Natural killer cell (primary cell): Measurements from ENCODE around the gene CRYGN. TPM values are rescaled to one million over a fixed set of nuclear protein-coding genes. Genes with fewer than 3 reads are reported as not detected.
A peak's percentile ranks its signal among the peaks of the same experiment; 100 is the strongest.

ENCODE experiments used
- ATAC-seq, 3 donors: fragments of 150-1000 bp in 2 of 3; fragments of 200-7000 bp in 1 of 3; cut with Tn5 transposase; 1 replicate in 1 of 3; 2 replicates in 2 of 3; pipeline ENCODE4 v1.10.0; 2021; ENCODE audit warnings: mild to moderate bottlenecking in 2 of 3, moderate library complexity in 2 of 3
- DNase-seq, 2 donors: peaks; one replicate each; pipeline versions ENCODE4 v3.0.0 to v3.0.0-alpha.2; 2013 to 2021; ENCODE audit warnings: mixed read lengths in 1 of 2
- H3K27ac ChIP-seq: one replicate; pipeline ENCODE4 v1.5.1; 2013; ENCODE audit warnings: mild to moderate bottlenecking, low read length
- H3K27me3 ChIP-seq: one replicate; pipeline ENCODE4 v1.6.1; 2013; ENCODE audit warnings: low read length; ENCODE audit not compliant: control insufficient read depth, insufficient read depth
- H3K36me3 ChIP-seq: one replicate; pipeline ENCODE4 v1.6.1; 2013; ENCODE audit warnings: low read length; ENCODE audit not compliant: control insufficient read depth, insufficient read depth
- H3K4me1 ChIP-seq: one replicate; pipeline ENCODE4 v1.6.1; 2013; ENCODE audit warnings: low read length; ENCODE audit not compliant: control insufficient read depth, insufficient read depth
- H3K4me3 ChIP-seq: one replicate; pipeline ENCODE4 v1.5.1; 2013; ENCODE audit warnings: low read length
- H3K9me3 ChIP-seq: one replicate; pipeline ENCODE4 v1.6.1; 2013; ENCODE audit warnings: low read length; ENCODE audit not compliant: control insufficient read depth, insufficient read depth
- H3K27ac Mint-ChIP-seq, 2 donors: one replicate each; pipeline ENCODE4 v1.8.0; 2022; ENCODE audit warnings: mild to moderate bottlenecking in 2 of 2, mixed read lengths in 2 of 2, moderate library complexity in 1 of 2
- H3K27me3 Mint-ChIP-seq, 2 donors: one replicate each; pipeline ENCODE4 v1.8.0; 2022; ENCODE audit warnings: low read depth in 2 of 2, mixed read lengths in 2 of 2
- H3K36me3 Mint-ChIP-seq: one replicate; pipeline ENCODE4 v1.8.0; 2022; ENCODE audit warnings: mixed read lengths
- H3K4me1 Mint-ChIP-seq, 2 donors: one replicate each; pipeline ENCODE4 v1.8.0; 2022; ENCODE audit warnings: mixed read lengths in 2 of 2
- H3K4me3 Mint-ChIP-seq: one replicate; pipeline ENCODE4 v1.8.0; 2022; ENCODE audit warnings: mild to moderate bottlenecking, moderate library complexity, mixed read lengths
- H3K9me3 Mint-ChIP-seq, 2 donors: one replicate each; pipeline ENCODE4 v1.8.0; 2022; ENCODE audit warnings: mixed read lengths in 2 of 2
- WGBS: methylation state at CpG from one replicate; pipeline ENCODE4 v1.1.7; 2013; ENCODE audit warnings: missing lambda C conversion rate; ENCODE audit not compliant: insufficient coverage; 5-methylcytosine and 5-hydroxymethylcytosine counted together
- intact Hi-C: fragments of 100-400 bp; cut with micrococcal nuclease; formaldehyde crosslinking; loops from one replicate; pipeline ENCODE4 v1.14.2; 2022
- total RNA-seq, 4 donors: library from RNA; stranded (reverse); fragments of 120-200 nt in 1 of 4; gene quantifications; one replicate each; pipeline versions ENCODE4 v1.2.3 to v1.2.4, GENCODE V29; 2013 to 2022
- TF ChIP-seq, protein P1 (sequence below): fragments of 200-600 bp; IDR thresholded peaks from one replicate; pipeline ENCODE4 v1.8.0; 2022; ENCODE audit warnings: antibody characterized with exemption

The CRYGN gene
- total RNA-seq, 3 donors from 2014 or later (not counting 1 experiment from before 2014, with no cell fraction given) = not detected

DNA sequence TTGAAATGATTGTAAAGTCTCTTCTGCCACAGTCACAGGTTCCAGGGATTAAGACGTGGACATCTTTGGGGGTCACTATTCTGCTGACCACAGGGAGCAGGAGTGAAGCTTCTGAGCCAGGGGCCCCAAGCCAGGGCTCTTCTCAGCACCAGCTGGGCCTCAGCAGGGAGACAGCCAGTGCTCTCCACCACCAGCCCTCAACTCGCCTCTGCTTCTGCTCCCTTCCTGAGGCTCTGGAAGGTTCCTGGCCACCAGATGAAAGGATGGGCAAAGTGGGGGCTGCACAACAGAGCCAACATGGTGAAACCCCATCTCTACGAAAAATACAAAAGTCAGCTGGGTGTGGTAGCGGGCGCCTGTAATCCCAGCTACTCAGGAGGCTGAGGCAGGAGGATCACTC, 11.2 kb upstream of the CRYGN start:
- H3K4me1 Mint-ChIP-seq = no peaks in the 10 kb centered on the region
- no peaks in the 10 kb centered on the region for H3K9me3 ChIP-seq
- no peaks in the 10 kb centered on the region for H3K36me3 Mint-ChIP-seq
- H3K4me3 ChIP-seq = no peak overlapping the region
- TF ChIP-seq, protein P1, sequence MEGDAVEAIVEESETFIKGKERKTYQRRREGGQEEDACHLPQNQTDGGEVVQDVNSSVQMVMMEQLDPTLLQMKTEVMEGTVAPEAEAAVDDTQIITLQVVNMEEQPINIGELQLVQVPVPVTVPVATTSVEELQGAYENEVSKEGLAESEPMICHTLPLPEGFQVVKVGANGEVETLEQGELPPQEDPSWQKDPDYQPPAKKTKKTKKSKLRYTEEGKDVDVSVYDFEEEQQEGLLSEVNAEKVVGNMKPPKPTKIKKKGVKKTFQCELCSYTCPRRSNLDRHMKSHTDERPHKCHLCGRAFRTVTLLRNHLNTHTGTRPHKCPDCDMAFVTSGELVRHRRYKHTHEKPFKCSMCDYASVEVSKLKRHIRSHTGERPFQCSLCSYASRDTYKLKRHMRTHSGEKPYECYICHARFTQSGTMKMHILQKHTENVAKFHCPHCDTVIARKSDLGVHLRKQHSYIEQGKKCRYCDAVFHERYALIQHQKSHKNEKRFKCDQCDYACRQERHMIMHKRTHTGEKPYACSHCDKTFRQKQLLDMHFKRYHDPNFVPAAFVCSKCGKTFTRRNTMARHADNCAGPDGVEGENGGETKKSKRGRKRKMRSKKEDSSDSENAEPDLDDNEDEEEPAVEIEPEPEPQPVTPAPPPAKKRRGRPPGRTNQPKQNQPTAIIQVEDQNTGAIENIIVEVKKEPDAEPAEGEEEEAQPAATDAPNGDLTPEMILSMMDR = no peak
- no peaks in the 10 kb centered on the region for H3K36me3 ChIP-seq
- H3K27ac ChIP-seq = no peak overlapping the region
- peaks cover 12% of the 10 kb centered on the region in 2 donors for H3K27me3 Mint-ChIP-seq
- H3K4me3 Mint-ChIP-seq = no peak overlapping the region
- H3K4me1 ChIP-seq = peaks cover 5% of the 10 kb centered on the region
- 93% methylated on average over 5 of the region's 5 CpGs for WGBS
- DNase-seq = no peak
- H3K27me3 ChIP-seq = no peaks in the 10 kb centered on the region
- H3K27ac Mint-ChIP-seq = no peak overlapping the region
- no peaks in the 10 kb centered on the region for H3K9me3 Mint-ChIP-seq
- intact Hi-C loops = no loop called here
- no peak for ATAC-seq

DNA sequence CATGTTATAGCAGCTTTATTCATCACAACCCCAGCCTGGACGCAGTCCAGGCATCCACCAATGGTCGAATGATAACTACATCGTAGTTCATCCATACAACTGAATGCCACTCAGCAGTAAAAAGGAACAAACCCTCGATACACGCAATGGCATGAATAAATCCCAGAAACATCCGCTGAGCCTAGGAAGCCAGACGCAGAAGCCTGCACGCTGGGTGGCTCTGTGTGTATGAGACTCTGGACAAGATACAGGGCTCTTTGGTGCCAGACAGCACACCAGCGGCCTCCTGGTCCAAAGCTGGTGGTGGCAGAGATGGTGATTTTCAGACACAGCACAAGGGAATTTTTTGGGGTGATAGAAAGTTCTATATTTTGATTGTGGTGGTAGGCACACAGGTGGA, 10.0 kb upstream of the CRYGN start:
- Histone ChIP-seq H3K4me1 (peaks cover 5% of the 10 kb centered on the region), H3K27ac (no peak overlapping the region), H3K27me3 (no peaks in the 10 kb centered on the region), H3K9me3 (no peaks in the 10 kb centered on the region), H3K4me3 (no peak overlapping the region), H3K36me3 (no peaks in the 10 kb centered on the region)
- DNase-seq (no peak), ATAC-seq (no peak)
- Mint-ChIP-seq H3K4me3 (peak overlapping the region; percentile 3), H3K36me3 (no peaks in the 10 kb centered on the region), H3K27me3 (peaks cover 12% of the 10 kb centered on the region in 2 donors), H3K9me3 (no peaks in the 10 kb centered on the region), H3K4me1 (no peaks in the 10 kb centered on the region), H3K27ac (no peak overlapping the region)
- TF ChIP-seq, protein P1 = no peak
- 95% methylated on average over 9 of the region's 9 CpGs for WGBS
- intact Hi-C loops = no loop called here

DNA sequence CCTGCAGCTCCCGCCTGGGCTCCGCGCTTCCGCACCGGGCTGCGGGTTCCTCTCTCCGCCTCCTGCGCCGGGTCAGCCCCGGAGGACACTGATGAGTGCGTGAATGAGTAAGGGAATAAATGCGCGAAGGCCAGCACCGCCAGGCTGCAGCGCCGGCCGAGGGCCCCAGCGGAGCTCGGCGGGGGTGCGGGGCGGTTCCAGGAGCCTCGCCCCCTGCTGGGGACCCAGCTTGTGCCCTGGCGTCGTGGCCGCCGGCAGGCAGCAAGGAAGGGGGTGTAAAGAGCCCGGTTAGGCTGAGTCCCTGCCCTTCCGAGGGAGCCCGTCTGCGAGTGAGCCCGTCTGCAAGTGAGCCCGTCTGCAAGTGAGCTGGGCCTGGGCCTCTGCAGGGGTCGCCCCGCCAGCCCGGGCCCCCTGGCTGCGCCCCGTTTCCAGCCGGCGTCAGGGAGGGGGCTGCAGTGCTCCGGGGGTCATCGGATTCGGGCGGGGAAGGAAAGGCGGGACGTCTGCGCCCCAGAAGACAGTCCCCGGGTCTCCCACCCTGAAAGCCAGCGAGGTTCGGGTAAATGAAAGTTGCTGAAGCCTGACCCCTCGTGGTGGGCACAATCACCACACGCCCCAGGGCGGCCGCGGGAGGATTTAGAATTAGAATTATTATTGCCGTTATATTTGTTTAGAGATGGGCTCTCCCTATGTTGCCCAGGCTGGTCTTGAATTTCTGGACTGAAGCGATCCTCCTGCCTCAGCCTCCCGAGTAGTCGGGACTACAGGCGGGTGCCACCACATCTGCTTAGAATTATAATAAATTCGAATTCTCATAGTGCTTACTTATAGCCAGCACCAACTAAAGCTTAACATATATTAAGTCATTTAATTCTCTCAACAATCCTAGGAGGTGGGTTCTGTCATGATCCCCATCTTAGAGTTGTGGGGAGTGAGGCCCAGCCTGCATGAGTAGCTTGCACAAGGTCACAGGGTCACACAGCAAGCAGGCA, 8.6 kb upstream of the CRYGN start:
- H3K9me3 Mint-ChIP-seq = no peaks in the 10 kb centered on the region
- H3K4me1 Mint-ChIP-seq = no peaks in the 10 kb centered on the region
- no peaks in the 10 kb centered on the region for H3K36me3 Mint-ChIP-seq
- intact Hi-C loops = loop anchor here (1.0 kb wide), 2 partner anchors 80 to 133 kb away; no protein-coding TSS in a partner anchor
- peak overlapping the region in 1 of 2 donors; percentile 71 for H3K27ac Mint-ChIP-seq
- TF ChIP-seq, protein P1 = peak; percentile 83
- ATAC-seq = peak; percentile 88 to 90 (median 89)
- peaks cover 12% of the 10 kb centered on the region in 2 donors for H3K27me3 Mint-ChIP-seq
- H3K27ac ChIP-seq = peak overlapping the region; percentile 17
- no peaks in the 10 kb centered on the region for H3K36me3 ChIP-seq
- H3K4me3 ChIP-seq = peak overlapping the region; percentile 47
- H3K4me1 ChIP-seq = peaks cover 5% of the 10 kb centered on the region
- H3K9me3 ChIP-seq = no peaks in the 10 kb centered on the region
- 4% methylated on average over 61 of the region's 61 CpGs for WGBS
- H3K27me3 ChIP-seq = no peaks in the 10 kb centered on the region
- peak; percentile 73 to 88 for DNase-seq
- H3K4me3 Mint-ChIP-seq = peak overlapping the region; percentile 79
